ENCODE results near the gene ECEL1. TPM values are rescaled to one million over a fixed set of nuclear protein-coding genes. Genes with fewer than 3 reads are reported as not detected.
A peak's percentile ranks its signal among the peaks of the same experiment; 100 is the strongest.

ECEL1 gene
- total RNA-seq, 2 donors from 2014 or later = not detected

- H3K36me3 Mint-ChIP-seq (ENCODE audit: low read depth) = no peaks in the 10 kb centered on the region
- H3K27me3 Mint-ChIP-seq = peaks cover 39% of the 10 kb centered on the region
- no peak overlapping the region for H3K27ac Mint-ChIP-seq
- no peak overlapping the region for H3K4me3 Mint-ChIP-seq
- no peaks in the 10 kb centered on the region for H3K9me3 ChIP-seq (ENCODE audit: control insufficient read depth, low read length, poor library complexity, severe bottlenecking)
- ATAC-seq (no peak), DNase-seq (no peak)
- H3K4me1 Mint-ChIP-seq = peaks cover 8% of the 10 kb centered on the region
Measured at GRCh38 chr2:232518844-232519243, 31.2 kb upstream of the ECEL1 start.

GRCh38 chr2:232516551-232516950, 28.9 kb upstream of the ECEL1 start:
- peaks cover 45% of the 10 kb centered on the region for H3K27me3 Mint-ChIP-seq
- no peak for ATAC-seq
- peaks cover 8% of the 10 kb centered on the region for H3K4me1 Mint-ChIP-seq
- no peak overlapping the region for H3K4me3 Mint-ChIP-seq
- no peaks in the 10 kb centered on the region for H3K36me3 Mint-ChIP-seq (ENCODE audit: low read depth)
- no peaks in the 10 kb centered on the region for H3K9me3 ChIP-seq (ENCODE audit: control insufficient read depth, low read length, poor library complexity, severe bottlenecking)
- DNase-seq = no peak
- H3K27ac Mint-ChIP-seq = no peak overlapping the region

- no peak for DNase-seq
- H3K9me3 ChIP-seq (ENCODE audit: control insufficient read depth, low read length, poor library complexity, severe bottlenecking) = no peaks in the 10 kb centered on the region
- ATAC-seq = no peak
- peaks cover 41% of the 10 kb centered on the region for H3K27me3 Mint-ChIP-seq
- no peaks in the 10 kb centered on the region for H3K36me3 Mint-ChIP-seq (ENCODE audit: low read depth)
- H3K4me1 Mint-ChIP-seq = peaks cover 6% of the 10 kb centered on the region
- H3K4me3 Mint-ChIP-seq = no peak overlapping the region
- H3K27ac Mint-ChIP-seq = no peak overlapping the region
Measured at GRCh38 chr2:232515639-232516038, 28.0 kb upstream of the ECEL1 start.

- DNase-seq = no peak
- H3K9me3 ChIP-seq (ENCODE audit: control insufficient read depth, low read length, poor library complexity, severe bottlenecking) = no peaks in the 10 kb centered on the region
- Mint-ChIP-seq H3K27ac (no peak overlapping the region), H3K4me1 (peaks cover 6% of the 10 kb centered on the region), H3K36me3 (ENCODE audit: low read depth) (peaks cover 5% of the 10 kb centered on the region), H3K4me3 (no peak overlapping the region), H3K27me3 (peaks cover 39% of the 10 kb centered on the region)
- no peak for ATAC-seq
Measured at GRCh38 chr2:232513353-232513752, 25.7 kb upstream of the ECEL1 start.

- H3K4me3 Mint-ChIP-seq = no peak overlapping the region
- H3K36me3 Mint-ChIP-seq (ENCODE audit: low read depth) = peaks cover 5% of the 10 kb centered on the region
Measured at GRCh38 chr2:232512602-232513001, 25.0 kb upstream of the ECEL1 start.

GRCh38 chr2:232511336-232511890, 23.8 kb upstream of the ECEL1 start:
- no peaks in the 10 kb centered on the region for H3K9me3 ChIP-seq (ENCODE audit: control insufficient read depth, low read length, poor library complexity, severe bottlenecking)
- DNase-seq (no peak), ATAC-seq (no peak)
- Mint-ChIP-seq H3K4me1 (peaks cover 3% of the 10 kb centered on the region), H3K4me3 (no peak overlapping the region), H3K36me3 (ENCODE audit: low read depth) (peaks cover 5% of the 10 kb centered on the region), H3K27me3 (peaks cover 39% of the 10 kb centered on the region), H3K27ac (no peak overlapping the region)

More at GRCh38 chr2:232512602-232513001, 25.0 kb upstream of the ECEL1 start:
- no peak overlapping the region for H3K27ac Mint-ChIP-seq
- ATAC-seq = no peak
- no peaks in the 10 kb centered on the region for H3K9me3 ChIP-seq (ENCODE audit: control insufficient read depth, low read length, poor library complexity, severe bottlenecking)
- no peak for DNase-seq
- H3K27me3 Mint-ChIP-seq = peaks cover 34% of the 10 kb centered on the region
- H3K4me1 Mint-ChIP-seq = peaks cover 6% of the 10 kb centered on the region

- H3K4me1 Mint-ChIP-seq = peaks cover 4% of the 10 kb centered on the region
- DNase-seq (no peak), ATAC-seq (no peak)
- H3K9me3 ChIP-seq (ENCODE audit: control insufficient read depth, low read length, poor library complexity, severe bottlenecking) = no peaks in the 10 kb centered on the region
- H3K4me3 Mint-ChIP-seq = no peak overlapping the region
- no peak overlapping the region for H3K27ac Mint-ChIP-seq
- H3K27me3 Mint-ChIP-seq = peaks cover 53% of the 10 kb centered on the region
- H3K36me3 Mint-ChIP-seq (ENCODE audit: low read depth) = peaks cover 5% of the 10 kb centered on the region
Measured at GRCh38 chr2:232508251-232508650, 20.6 kb upstream of the ECEL1 start.

- H3K9me3 ChIP-seq (ENCODE audit: control insufficient read depth, low read length, poor library complexity, severe bottlenecking) = no peaks in the 10 kb centered on the region
- Mint-ChIP-seq H3K27ac (no peak overlapping the region), H3K36me3 (ENCODE audit: low read depth) (peaks cover 5% of the 10 kb centered on the region), H3K4me3 (no peak overlapping the region), H3K27me3 (peaks cover 51% of the 10 kb centered on the region), H3K4me1 (peaks cover 8% of the 10 kb centered on the region)
- ATAC-seq = no peak
- no peak for DNase-seq
Measured at GRCh38 chr2:232506709-232507108, 19.1 kb upstream of the ECEL1 start.

- peaks cover 5% of the 10 kb centered on the region for H3K36me3 Mint-ChIP-seq (ENCODE audit: low read depth)
- H3K27me3 Mint-ChIP-seq = peaks cover 55% of the 10 kb centered on the region
- DNase-seq (no peak), ATAC-seq (no peak)
- no peak overlapping the region for H3K4me3 Mint-ChIP-seq
- no peaks in the 10 kb centered on the region for H3K9me3 ChIP-seq (ENCODE audit: control insufficient read depth, low read length, poor library complexity, severe bottlenecking)
- peaks cover 8% of the 10 kb centered on the region for H3K4me1 Mint-ChIP-seq
- H3K27ac Mint-ChIP-seq = no peak overlapping the region
Measured at GRCh38 chr2:232505856-232506255, 18.2 kb upstream of the ECEL1 start.

GRCh38 chr2:232504438-232504837, 16.8 kb upstream of the ECEL1 start:
- H3K27ac Mint-ChIP-seq = no peak overlapping the region
- DNase-seq = no peak
- no peak for ATAC-seq
- peaks cover 3% of the 10 kb centered on the region for H3K36me3 Mint-ChIP-seq (ENCODE audit: low read depth)
- H3K27me3 Mint-ChIP-seq = peaks cover 70% of the 10 kb centered on the region
- no peak overlapping the region for H3K4me3 Mint-ChIP-seq
- H3K4me1 Mint-ChIP-seq = peaks cover 8% of the 10 kb centered on the region
- no peaks in the 10 kb centered on the region for H3K9me3 ChIP-seq (ENCODE audit: control insufficient read depth, low read length, poor library complexity, severe bottlenecking)

GRCh38 chr2:232503809-232504323, 16.2 kb upstream of the ECEL1 start:
- H3K27me3 Mint-ChIP-seq = peaks cover 69% of the 10 kb centered on the region
- H3K9me3 ChIP-seq (ENCODE audit: control insufficient read depth, low read length, poor library complexity, severe bottlenecking) = no peaks in the 10 kb centered on the region
- H3K36me3 Mint-ChIP-seq (ENCODE audit: low read depth) = no peaks in the 10 kb centered on the region
- peak overlapping the region; percentile 6 for H3K27ac Mint-ChIP-seq
- H3K4me1 Mint-ChIP-seq = peaks cover 8% of the 10 kb centered on the region
- no peak for DNase-seq
- peak overlapping the region; percentile 66 for H3K4me3 Mint-ChIP-seq
- no peak for ATAC-seq

GRCh38 chr2:232502911-232503808, 15.5 kb upstream of the ECEL1 start:
- no peaks in the 10 kb centered on the region for H3K9me3 ChIP-seq (ENCODE audit: control insufficient read depth, low read length, poor library complexity, severe bottlenecking)
- Mint-ChIP-seq H3K36me3 (ENCODE audit: low read depth) (peaks cover 3% of the 10 kb centered on the region), H3K4me1 (peaks cover 8% of the 10 kb centered on the region), H3K27me3 (peaks cover 71% of the 10 kb centered on the region), H3K27ac (peak overlapping the region; percentile 6), H3K4me3 (peak overlapping the region; percentile 66)
- DNase-seq (peak; percentile 24 to 40 (median 40)), ATAC-seq (peak; percentile 82)

- DNase-seq (no peak), ATAC-seq (peak; percentile 62)
- no peaks in the 10 kb centered on the region for H3K9me3 ChIP-seq (ENCODE audit: control insufficient read depth, low read length, poor library complexity, severe bottlenecking)
- H3K4me1 Mint-ChIP-seq = peaks cover 8% of the 10 kb centered on the region
- H3K4me3 Mint-ChIP-seq = peak overlapping the region; percentile 60
- peak overlapping the region; percentile 86 for H3K27ac Mint-ChIP-seq
- peaks cover 72% of the 10 kb centered on the region for H3K27me3 Mint-ChIP-seq
- peaks cover 3% of the 10 kb centered on the region for H3K36me3 Mint-ChIP-seq (ENCODE audit: low read depth)
Measured at GRCh38 chr2:232502511-232502910, 14.9 kb upstream of the ECEL1 start.
